Kidney capillary endothelial cell (primary cell): ENCODE data around the gene IFIT1.
A peak's percentile ranks its signal among the peaks of the same experiment; 100 is the strongest.
"Not testable (repeated sequence)": the region's sequence is repeated elsewhere in the genome, so short reads cannot be mapped to it uniquely, and the experiment has no call there.

ENCODE experiments used
- DNase-seq: peaks from one replicate; pipeline ENCODE4 v3.0.0-alpha.2; 2018; ENCODE audit warnings: low spot score

The IFIT1 gene

GRCh38 chr10:89440226-89441009 is 48.0 kb downstream of the IFIT1 start:
- DNase-seq: no peak

- peak; percentile 63 for DNase-seq
These were observed 49.9 kb downstream of the IFIT1 start for GRCh38 chr10:89442289-89442688.

GRCh38 chr10:89444819-89445218 is 52.4 kb downstream of the IFIT1 start:
- DNase-seq: not testable (repeated sequence)

- no peak for DNase-seq
These were observed 58.5 kb downstream of the IFIT1 start for GRCh38 chr10:89450901-89451300.

GRCh38 chr10:89452193-89452592 is 59.8 kb downstream of the IFIT1 start:
- DNase-seq: no peak

GRCh38 chr10:89454561-89455347 is 62.3 kb downstream of the IFIT1 start:
- no peak for DNase-seq
